ENCODE measurements around the gene PLOD1.

GRCh38 chr1:11891433-11892186, 42.9 kb upstream of the PLOD1 start:
- TF ChIP-seq CTCF (conservative IDR thresholded peaks at IDR 0.05; ENCODE audit: low read depth, low read length) (no peak), EZH2 (IDR thresholded peaks at IDR 0.05; ENCODE audit: borderline replicate concordance, low read depth, low read length, poor library complexity, severe bottlenecking) (no peak)

Data from A673 (cell line).